Measurements from ENCODE around the gene AICDA.
"Not testable (repeated sequence)": the region's sequence is repeated elsewhere in the genome, so short reads cannot be mapped to it uniquely, and the experiment has no call there.

Gene AICDA

GRCh38 chr12:8613881-8614280 lies 1.2 kb upstream of the AICDA start:
- H3K4me3 ChIP-seq (ENCODE audit: low read depth, low read length), result not testable (repeated sequence)

- H3K4me3 ChIP-seq (ENCODE audit: low read depth, low read length), result no peak overlapping the region
These were observed 3.5 kb downstream of the AICDA start for GRCh38 chr12:8609061-8609570.

GRCh38 chr12:8606890-8607289 lies 5.8 kb downstream of the AICDA start:
- no peak overlapping the region for H3K4me3 ChIP-seq (ENCODE audit: low read depth, low read length)

GRCh38 chr12:8605057-8605456 lies 7.6 kb downstream of the AICDA start:
- H3K4me3 ChIP-seq (ENCODE audit: low read depth, low read length), result no peak overlapping the region

- no peak overlapping the region for H3K4me3 ChIP-seq (ENCODE audit: low read depth, low read length)
These were observed 8.8 kb downstream of the AICDA start for GRCh38 chr12:8603856-8604255.

GRCh38 chr12:8603286-8603685 lies 9.4 kb downstream of the AICDA start:
- H3K4me3 ChIP-seq (ENCODE audit: low read depth, low read length), result no peak overlapping the region

- no peak overlapping the region for H3K4me3 ChIP-seq (ENCODE audit: low read depth, low read length)
These were observed 16.1 kb downstream of the AICDA start for GRCh38 chr12:8596561-8596960.

GRCh38 chr12:8594072-8594471 lies 18.6 kb downstream of the AICDA start:
- no peak overlapping the region for H3K4me3 ChIP-seq (ENCODE audit: low read depth, low read length)

GRCh38 chr12:8593246-8593645 lies 19.4 kb downstream of the AICDA start:
- H3K4me3 ChIP-seq (ENCODE audit: low read depth, low read length), result no peak overlapping the region

- H3K4me3 ChIP-seq (ENCODE audit: low read depth, low read length), result no peak overlapping the region
These were observed 21.7 kb downstream of the AICDA start for GRCh38 chr12:8590842-8591545.

GRCh38 chr12:8589679-8590078 lies 23.0 kb downstream of the AICDA start:
- H3K4me3 ChIP-seq (ENCODE audit: low read depth, low read length), result no peak overlapping the region

- H3K4me3 ChIP-seq (ENCODE audit: low read depth, low read length), result not testable (repeated sequence)
These were observed 28.2 kb downstream of the AICDA start for GRCh38 chr12:8584478-8584877.

GRCh38 chr12:8584004-8584403 lies 28.7 kb downstream of the AICDA start:
- no peak overlapping the region for H3K4me3 ChIP-seq (ENCODE audit: low read depth, low read length)

GRCh38 chr12:8581098-8581784 lies 31.4 kb downstream of the AICDA start:
- H3K4me3 ChIP-seq (ENCODE audit: low read depth, low read length), result no peak overlapping the region

GRCh38 chr12:8577879-8578278 lies 34.8 kb downstream of the AICDA start:
- no peak overlapping the region for H3K4me3 ChIP-seq (ENCODE audit: low read depth, low read length)

GRCh38 chr12:8572507-8572906 lies 40.2 kb downstream of the AICDA start:
- no peak overlapping the region for H3K4me3 ChIP-seq (ENCODE audit: low read depth, low read length)

GRCh38 chr12:8566525-8566924 lies 46.1 kb downstream of the AICDA start:
- no peak overlapping the region for H3K4me3 ChIP-seq (ENCODE audit: low read depth, low read length)

GRCh38 chr12:8566052-8566451 lies 46.6 kb downstream of the AICDA start:
- H3K4me3 ChIP-seq (ENCODE audit: low read depth, low read length), result not testable (repeated sequence)

- H3K4me3 ChIP-seq (ENCODE audit: low read depth, low read length), result no peak overlapping the region
These were observed 48.0 kb downstream of the AICDA start for GRCh38 chr12:8564656-8565055.

- no peak overlapping the region for H3K4me3 ChIP-seq (ENCODE audit: low read depth, low read length)
These were observed 49.3 kb downstream of the AICDA start for GRCh38 chr12:8563356-8563755.

- H3K4me3 ChIP-seq (ENCODE audit: low read depth, low read length), result no peak overlapping the region
These were observed 50.3 kb downstream of the AICDA start for GRCh38 chr12:8562310-8562709.

GRCh38 chr12:8561011-8561410 lies 51.6 kb downstream of the AICDA start:
- no peak overlapping the region for H3K4me3 ChIP-seq (ENCODE audit: low read depth, low read length)
